Astrocyte (in vitro differentiated cells and primary cell): ENCODE results near the gene COA7. TPM values are rescaled to one million over a fixed set of nuclear protein-coding genes. Genes with fewer than 3 reads are reported as not detected.
A peak's percentile ranks its signal among the peaks of the same experiment; 100 is the strongest.
"Not testable (repeated sequence)": the region's sequence is repeated elsewhere in the genome, so short reads cannot be mapped to it uniquely, and the experiment has no call there.

ENCODE experiments used
- DNase-seq: peaks from one replicate; pipeline ENCODE4 v3.0.0-alpha.2; 2010; ENCODE audit warnings: low read depth
- FAIRE-seq: peaks from 2 replicates; lab custom pipeline; 2011; peaks lifted over from hg19 to GRCh38; lab: Jason Lieb, UNC
- H2AFZ ChIP-seq: 2 replicates; pipeline ENCODE4 v1.6.0; 2012; ENCODE audit warnings: low read depth, low read length, inconsistent platforms
- H3K27ac ChIP-seq: 2 replicates; pipeline ENCODE4 v1.5.1; 2011; ENCODE audit warnings: low read depth, low read length, inconsistent platforms
- H3K27me3 ChIP-seq: 2 replicates; pipeline ENCODE4 v1.6.0; 2011; ENCODE audit warnings: low read length, inconsistent platforms; ENCODE audit not compliant: insufficient read depth
- H3K36me3 ChIP-seq: 2 replicates; pipeline ENCODE4 v1.5.1; 2011; ENCODE audit warnings: low read length, inconsistent platforms; ENCODE audit not compliant: insufficient read depth
- H3K4me1 ChIP-seq: 2 replicates; pipeline ENCODE4 v1.5.1; 2011; ENCODE audit warnings: low read length, inconsistent platforms; ENCODE audit not compliant: insufficient read depth
- H3K4me2 ChIP-seq: 2 replicates; pipeline ENCODE4 v1.6.0; 2012; ENCODE audit warnings: low read length, inconsistent platforms
- H3K4me3 ChIP-seq: 2 replicates; pipeline ENCODE4 v1.5.1; 2011; ENCODE audit warnings: low read depth, mild to moderate bottlenecking, low read length, inconsistent platforms; ENCODE audit not compliant: insufficient read depth
- H3K79me2 ChIP-seq: 2 replicates; pipeline ENCODE4 v1.6.0; 2012; ENCODE audit warnings: mild to moderate bottlenecking, low read length, inconsistent platforms; ENCODE audit not compliant: insufficient read depth
- H3K9ac ChIP-seq: 2 replicates; pipeline ENCODE4 v1.6.0; 2012; ENCODE audit warnings: mild to moderate bottlenecking, low read length, inconsistent platforms
- H3K9me3 ChIP-seq: 2 replicates; pipeline ENCODE4 v1.5.1; 2012; ENCODE audit warnings: low read depth, mild to moderate bottlenecking, low read length, inconsistent platforms; ENCODE audit not compliant: insufficient read depth
- H4K20me1 ChIP-seq: 2 replicates; pipeline ENCODE4 v1.6.0; 2012; ENCODE audit warnings: low read length, inconsistent platforms; ENCODE audit not compliant: insufficient read depth
- H3K27ac Mint-ChIP-seq: one replicate; pipeline ENCODE4 v1.8.0; 2021; ENCODE audit warnings: mild to moderate bottlenecking, mixed read lengths; ENCODE audit not compliant: unreplicated experiment
- H3K27me3 Mint-ChIP-seq: one replicate; pipeline ENCODE4 v1.8.0; 2021; ENCODE audit warnings: low read depth, mixed read lengths; ENCODE audit not compliant: unreplicated experiment
- H3K36me3 Mint-ChIP-seq: one replicate; pipeline ENCODE4 v1.8.0; 2021; ENCODE audit warnings: low read depth, mixed read lengths; ENCODE audit not compliant: unreplicated experiment
- H3K4me1 Mint-ChIP-seq: one replicate; pipeline ENCODE4 v1.8.0; 2021; ENCODE audit warnings: low read depth, mixed read lengths; ENCODE audit not compliant: unreplicated experiment
- H3K4me3 Mint-ChIP-seq: one replicate; pipeline ENCODE4 v1.8.0; 2021; ENCODE audit warnings: mild to moderate bottlenecking, moderate library complexity, mixed read lengths; ENCODE audit not compliant: unreplicated experiment
- H3K9me3 Mint-ChIP-seq: one replicate; pipeline ENCODE4 v1.8.0; 2021; ENCODE audit warnings: mild to moderate bottlenecking, mixed read lengths; ENCODE audit not compliant: unreplicated experiment
- CTCF ChIP-seq: IDR thresholded peaks from 2 replicates; pipeline ENCODE4 v1.5.1; 2011; ENCODE audit warnings: low read depth, mild to moderate bottlenecking, inconsistent platforms, low read length, moderate library complexity; ENCODE audit not compliant: insufficient read depth
- EZH2 ChIP-seq: IDR thresholded peaks from 2 replicates; pipeline ENCODE4 v1.6.1; 2012; ENCODE audit warnings: mild to moderate bottlenecking, low read length, inconsistent platforms; ENCODE audit not compliant: insufficient read depth
- total RNA-seq: library from RNA; stranded (reverse); gene quantifications from 2 replicates; pipeline ENCODE4 v1.2.1, GENCODE V29; 2021

Gene COA7
- total RNA-seq, 1 donor from 2014 or later = 18.4 TPM

DNA sequence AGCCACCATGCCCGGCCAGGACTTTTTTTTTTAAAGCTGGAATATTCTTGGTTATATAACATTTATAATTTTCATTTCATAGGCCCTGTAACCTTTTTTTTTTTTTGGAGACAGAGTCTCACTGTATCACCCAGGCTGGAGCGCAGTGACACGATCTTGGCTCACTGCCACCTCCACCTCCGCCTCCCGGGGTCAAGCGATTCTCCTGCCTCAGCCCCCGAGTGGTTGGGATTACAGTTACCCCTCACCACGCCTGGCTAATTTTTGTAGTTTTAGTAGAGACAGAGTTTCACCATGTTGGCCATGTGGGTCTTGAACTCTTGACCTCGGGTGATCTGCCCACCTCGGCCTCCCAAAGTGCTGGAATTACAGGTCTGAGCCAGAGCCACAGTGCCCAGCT is 40.7 kb upstream of the COA7 start:
- no peaks in the 10 kb centered on the region for H3K4me1 ChIP-seq
- H3K4me2 ChIP-seq = no peak overlapping the region
- H3K27ac Mint-ChIP-seq = no peak overlapping the region
- H2AFZ ChIP-seq = no peak overlapping the region
- no peak overlapping the region for H3K4me3 ChIP-seq
- peaks cover 58% of the 10 kb centered on the region for H3K79me2 ChIP-seq
- peak overlapping the region; percentile 20 for H3K4me3 Mint-ChIP-seq
- H3K27ac ChIP-seq = no peak overlapping the region
- no peaks in the 10 kb centered on the region for H3K27me3 ChIP-seq
- no peak overlapping the region for H3K9ac ChIP-seq
- H3K4me1 Mint-ChIP-seq = no peaks in the 10 kb centered on the region
- H3K36me3 Mint-ChIP-seq = peaks cover 3% of the 10 kb centered on the region
- FAIRE-seq (no peak), DNase-seq (no peak)
- H3K9me3 Mint-ChIP-seq = peaks cover 2% of the 10 kb centered on the region
- TF ChIP-seq CTCF = no peak
- no peak for TF ChIP-seq EZH2
- H3K27me3 Mint-ChIP-seq = no peaks in the 10 kb centered on the region
- no peaks in the 10 kb centered on the region for H3K9me3 ChIP-seq
- peaks cover 1% of the 10 kb centered on the region for H3K36me3 ChIP-seq
- peaks cover 20% of the 10 kb centered on the region for H4K20me1 ChIP-seq

- H4K20me1 ChIP-seq = peaks cover 25% of the 10 kb centered on the region
- H3K4me3 Mint-ChIP-seq = no peak overlapping the region
- no peaks in the 10 kb centered on the region for H3K27me3 ChIP-seq
- H3K9ac ChIP-seq = no peak overlapping the region
- no peaks in the 10 kb centered on the region for H3K4me1 ChIP-seq
- no peak for DNase-seq
- TF ChIP-seq CTCF = no peak
- TF ChIP-seq EZH2 = no peak
- no peaks in the 10 kb centered on the region for H3K4me1 Mint-ChIP-seq
- H3K27ac Mint-ChIP-seq = no peak overlapping the region
- peaks cover 6% of the 10 kb centered on the region for H3K36me3 ChIP-seq
- H3K36me3 Mint-ChIP-seq = peaks cover 4% of the 10 kb centered on the region
- no peaks in the 10 kb centered on the region for H3K9me3 ChIP-seq
- peaks cover 2% of the 10 kb centered on the region for H3K9me3 Mint-ChIP-seq
- peaks cover 64% of the 10 kb centered on the region for H3K79me2 ChIP-seq
- no peak overlapping the region for H3K4me3 ChIP-seq
- FAIRE-seq = no peak
- H3K27ac ChIP-seq = no peak overlapping the region
- H2AFZ ChIP-seq = no peak overlapping the region
- no peaks in the 10 kb centered on the region for H3K27me3 Mint-ChIP-seq
- H3K4me2 ChIP-seq = no peak overlapping the region
Measured at GRCh38 chr1:52738148-52738547, 40.0 kb upstream of the COA7 start.

DNA sequence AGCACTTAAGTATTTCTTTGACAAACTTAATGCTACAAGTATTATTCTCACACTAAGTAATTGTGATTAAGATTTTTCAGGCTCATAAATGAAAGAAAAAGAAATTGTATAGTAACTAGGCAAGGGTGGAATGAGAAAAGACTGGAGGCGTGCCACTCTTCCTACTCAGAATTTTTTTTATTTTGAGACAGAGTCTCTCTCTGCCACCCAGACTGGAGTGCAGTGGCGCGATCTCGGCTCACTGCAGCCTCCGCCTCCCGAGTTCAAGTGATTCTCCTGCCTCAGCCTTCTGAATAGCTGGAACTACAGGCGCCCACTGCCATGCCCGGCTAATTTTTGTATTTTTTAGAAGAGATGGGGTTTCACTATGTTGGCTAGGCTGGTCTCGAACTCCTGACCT is 37.2 kb upstream of the COA7 start:
- not testable (repeated sequence) for H3K9me3 ChIP-seq

More for the DNA sequence above, 37.2 kb upstream of the COA7 start:
- not testable (repeated sequence) for H3K4me1 Mint-ChIP-seq, H3K27ac ChIP-seq, H3K27me3 ChIP-seq, H3K27ac Mint-ChIP-seq, H3K4me1 ChIP-seq, H3K4me3 Mint-ChIP-seq, H3K36me3 ChIP-seq, H3K4me2 ChIP-seq, H3K9me3 Mint-ChIP-seq, H3K9ac ChIP-seq, H3K36me3 Mint-ChIP-seq, DNase-seq, FAIRE-seq, H2AFZ ChIP-seq, H3K4me3 ChIP-seq, H3K27me3 Mint-ChIP-seq
- Histone ChIP-seq H3K79me2 (peaks cover 76% of the 10 kb centered on the region), H4K20me1 (peaks cover 25% of the 10 kb centered on the region)
